H1 (cell line): ENCODE data around the gene PGAP2. TPM values are rescaled to one million over a fixed set of nuclear protein-coding genes. Genes with fewer than 3 reads are reported as not detected.

ENCODE experiments used
- BACH1 ChIP-seq: IDR thresholded peaks from 2 replicates; pipeline ENCODE4 v1.6.1; 2012; ENCODE audit warnings: low read length, improper control_type of control experiment
- BCL11A ChIP-seq, 2 experiments: IDR thresholded peaks; one replicate each; pipeline ENCODE4 v1.6.1; 2011; ENCODE audit warnings: low read depth in 2 of 2, low read length in 2 of 2, mild to moderate bottlenecking in 2 of 2
- HDAC2 ChIP-seq, 2 experiments: fragments of 300-600 bp in 1 of 2; sonication (generic) in 1 of 2; IDR thresholded peaks; 2 replicates each; pipeline ENCODE4 v1.6.1; 2011 to 2012; ENCODE audit warnings: low read depth in 2 of 2, low read length in 2 of 2, mild to moderate bottlenecking in 2 of 2, moderate library complexity in 2 of 2, borderline replicate concordance in 1 of 2, inconsistent platforms in 1 of 2
- RNF2 ChIP-seq: fragments of 200-900, 300-1000 bp; sonication (generic); IDR thresholded peaks from 2 replicates; pipeline ENCODE4 v1.7.1; 2016; ENCODE audit warnings: borderline replicate concordance, low read depth, mild to moderate bottlenecking, antibody characterized with exemption, low read length; ENCODE audit not compliant: poor library complexity, severe bottlenecking; ENCODE audit errors: missing control alignments
- SAP30 ChIP-seq: fragments of 300-600 bp; sonication (generic); IDR thresholded peaks from 2 replicates; pipeline ENCODE4 v1.7.1; 2012; ENCODE audit warnings: low read length, moderate library complexity, mild to moderate bottlenecking, inconsistent platforms; ENCODE audit not compliant: insufficient read depth, insufficient replicate concordance
- polyA plus RNA-seq, 7 experiments: library from polyadenylated mRNA; depleted of rRNA in 3 of 7; stranded (reverse) in 5 of 7; unstranded in 2 of 7; fragments of >200 nt in 5 of 7; fragments of 200-250 nt in 2 of 7; gene quantifications; 1 replicate in 5 of 7; 2 replicates in 1 of 7; 4 replicates in 1 of 7; pipeline versions ENCODE4 v1.2.1 to v1.2.3, GENCODE V29; 2011 to 2013; ENCODE audit warnings: missing spikeins in 2 of 7, mixed read lengths in 2 of 7
- total RNA-seq: library from RNA; stranded (reverse); fragmentation: NEBNext Ultra II Directional; extraction: Animal tissue kit (Norgen Biotek cat#: 25700); gene quantifications from 2 replicates; pipeline ENCODE4 v1.2.1, GENCODE V29; 2021
- TF ChIP-seq, protein P1 (sequence below): IDR thresholded peaks from 2 replicates; pipeline ENCODE4 v1.6.1; 2012; ENCODE audit warnings: low read length, inconsistent platforms
- TF ChIP-seq, protein P2 (sequence below): IDR thresholded peaks from 2 replicates; pipeline ENCODE4 v1.6.1; 2012; ENCODE audit warnings: inconsistent platforms

PGAP2 gene
- total and polyA plus RNA-seq, 2 of the 8 experiments (the other 6 are each of a cell fraction or from before 2014, with no cell fraction given): 56.5 to 106 TPM

DNA sequence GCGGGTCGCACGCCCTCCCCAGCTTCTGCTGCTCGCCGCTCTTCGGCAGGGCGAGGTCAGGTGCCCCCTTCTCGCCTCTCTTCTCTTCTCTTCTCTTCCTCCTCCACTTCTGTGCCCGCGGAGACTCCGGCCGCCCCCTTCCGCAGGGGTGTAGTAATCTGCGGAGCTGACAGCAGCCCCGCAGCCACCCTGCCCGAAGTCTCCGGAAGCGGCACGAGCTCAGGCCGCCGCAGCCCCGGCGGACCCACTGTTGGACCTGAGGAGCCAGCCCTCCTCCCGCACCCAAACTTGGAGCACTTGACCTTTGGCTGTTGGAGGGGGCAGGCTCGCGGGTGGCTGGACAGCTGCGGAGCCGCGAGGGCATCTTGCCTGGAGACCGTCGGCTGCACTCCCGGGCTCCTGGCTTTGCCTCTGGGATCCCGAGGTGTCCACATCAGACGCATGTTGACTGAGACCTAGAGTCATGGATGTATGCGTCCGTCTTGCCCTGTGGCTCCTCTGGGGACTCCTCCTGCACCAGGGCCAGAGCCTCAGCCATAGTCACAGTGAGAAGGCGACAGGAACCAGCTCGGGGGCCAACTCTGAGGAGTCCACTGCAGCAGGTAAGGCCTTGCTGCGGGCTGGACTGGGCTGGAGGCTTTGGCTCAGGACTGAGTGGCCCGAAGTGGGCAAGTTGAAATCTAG lies 47.6 kb downstream of the PGAP2 start (continued):
- TF ChIP-seq, protein P1, sequence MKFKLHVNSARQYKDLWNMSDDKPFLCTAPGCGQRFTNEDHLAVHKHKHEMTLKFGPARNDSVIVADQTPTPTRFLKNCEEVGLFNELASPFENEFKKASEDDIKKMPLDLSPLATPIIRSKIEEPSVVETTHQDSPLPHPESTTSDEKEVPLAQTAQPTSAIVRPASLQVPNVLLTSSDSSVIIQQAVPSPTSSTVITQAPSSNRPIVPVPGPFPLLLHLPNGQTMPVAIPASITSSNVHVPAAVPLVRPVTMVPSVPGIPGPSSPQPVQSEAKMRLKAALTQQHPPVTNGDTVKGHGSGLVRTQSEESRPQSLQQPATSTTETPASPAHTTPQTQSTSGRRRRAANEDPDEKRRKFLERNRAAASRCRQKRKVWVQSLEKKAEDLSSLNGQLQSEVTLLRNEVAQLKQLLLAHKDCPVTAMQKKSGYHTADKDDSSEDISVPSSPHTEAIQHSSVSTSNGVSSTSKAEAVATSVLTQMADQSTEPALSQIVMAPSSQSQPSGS: no peak
- TF ChIP-seq SAP30: no peak
- no peak for TF ChIP-seq BACH1
- TF ChIP-seq HDAC2 (IDR thresholded peaks at IDR 0.05; ENCODE audit: borderline replicate concordance in 1 of 2, low read depth in 2 of 2, low read length in 2 of 2): 0 out of 4 replicates have a peak, but pooled peaks of 1 of the 2 experiments have one; percentile 19
- TF ChIP-seq RNF2: peak; percentile 26
- no peak for TF ChIP-seq BCL11A (IDR thresholded peaks at IDR 0.05; ENCODE audit: low read depth in 2 of 2, low read length in 2 of 2)
- TF ChIP-seq, protein P2, sequence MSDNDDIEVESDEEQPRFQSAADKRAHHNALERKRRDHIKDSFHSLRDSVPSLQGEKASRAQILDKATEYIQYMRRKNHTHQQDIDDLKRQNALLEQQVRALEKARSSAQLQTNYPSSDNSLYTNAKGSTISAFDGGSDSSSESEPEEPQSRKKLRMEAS: peak; percentile 9; the same call in 1 of the 2 replicates
- TF ChIP-seq, all 59 proteins: peak for 9
